NT2/D1 (cell line): ENCODE results near the gene BNC2.

Experiments
- SUZ12 ChIP-seq: IDR thresholded peaks from 2 replicates; pipeline ENCODE4 v1.6.1; 2011; ENCODE audit not compliant: insufficient read length, insufficient read depth; ENCODE audit errors: extremely low read depth
- YY1 ChIP-seq: IDR thresholded peaks from 2 replicates; pipeline ENCODE4 v1.6.1; 2011; ENCODE audit not compliant: insufficient read length, insufficient read depth
- ZNF274 ChIP-seq: IDR thresholded peaks from 2 replicates; pipeline ENCODE4 v1.6.1; 2011; ENCODE audit warnings: mild to moderate bottlenecking, low read depth, low read length

GRCh38 chr9:16563446-16563845 lies 307.0 kb downstream of the BNC2 start:
- TF ChIP-seq ZNF274 (no peak), SUZ12 (no peak), YY1 (no peak)
